PC-9 (cell line): ENCODE data around the gene DICER1. TPM values are rescaled to one million over a fixed set of nuclear protein-coding genes. Genes with fewer than 3 reads are reported as not detected.

Source experiments
- BruUV-seq: library from RNA; stranded (reverse); fragments of 400-500 nt; replicated peaks from 2 replicates; lab custom pipeline; 2021; lab: Mats Ljungman, UMichigan
- CTCF ChIA-PET: fragments of 300-600 bp; sonication (Branson Sonifier 250); formaldehyde crosslinking; loops from one replicate; lab custom pipeline; 2022; ENCODE audit warnings: antibody characterized with exemption; lab: Charles Lee
- POLR2A ChIA-PET: fragments of 300-600 bp; sonication (Branson Sonifier 250); formaldehyde crosslinking; loops from one replicate; lab custom pipeline; 2022; ENCODE audit warnings: antibody characterized with exemption; ENCODE audit not compliant: unreplicated experiment; lab: Charles Lee
- DNase-seq, 2 experiments: peaks; one replicate each; pipeline versions ENCODE4 v3.0.0 to v3.0.0-alpha.2; 2015 to 2022; ENCODE audit warnings: mixed read lengths in 1 of 2
- H2AFZ ChIP-seq: fragments of 200-600 bp; sonication (generic); 2 replicates; pipeline ENCODE4 v1.8.1; 2017; ENCODE audit warnings: antibody characterized with exemption
- H3F3A ChIP-seq: fragments of 200-600 bp; sonication (generic); 2 replicates; pipeline ENCODE4 v1.8.1; 2017; ENCODE audit warnings: antibody characterized with exemption, mild to moderate bottlenecking, low read depth; ENCODE audit not compliant: insufficient read depth
- H3K27ac ChIP-seq: fragments of 200-600 bp; sonication (generic); 2 replicates; pipeline ENCODE4 v1.6.1; 2016; ENCODE audit warnings: mixed run types
- H3K27me3 ChIP-seq: fragments of 200-600 bp; sonication (generic); 2 replicates; pipeline ENCODE4 v1.6.1; 2016; ENCODE audit warnings: low read depth, mixed run types; ENCODE audit not compliant: insufficient read depth
- H3K36me3 ChIP-seq: fragments of 200-600 bp; sonication (generic); 2 replicates; pipeline ENCODE4 v1.6.1; 2016; ENCODE audit warnings: low read depth, mixed run types
- H3K4me1 ChIP-seq: fragments of 200-600 bp; sonication (generic); replicated peaks from 2 replicates; pipeline ENCODE4 v1.6.1; 2016; ENCODE audit warnings: mixed run types; ENCODE audit not compliant: insufficient read depth
- H3K4me2 ChIP-seq: fragments of 200-600 bp; sonication (generic); 2 replicates; pipeline ENCODE4 v1.6.1; 2017; ENCODE audit warnings: mixed run types
- H3K4me3 ChIP-seq: fragments of 200-600 bp; sonication (generic); 2 replicates; pipeline ENCODE4 v1.6.1; 2016; ENCODE audit warnings: mixed run types
- H3K79me2 ChIP-seq: fragments of 200-600 bp; sonication (generic); 2 replicates; pipeline ENCODE4 v1.6.1; 2017; ENCODE audit warnings: low read depth, mixed run types
- H3K9me2 ChIP-seq: fragments of 200-600 bp; sonication (generic); 2 replicates; pipeline ENCODE4 v1.8.1; 2017; ENCODE audit warnings: mild to moderate bottlenecking; ENCODE audit not compliant: insufficient read depth
- H3K9me3 ChIP-seq: fragments of 200-600 bp; sonication (generic); 2 replicates; pipeline ENCODE4 v1.8.1; 2016; ENCODE audit warnings: low read depth; ENCODE audit not compliant: insufficient read depth
- H4K20me1 ChIP-seq: fragments of 200-600 bp; sonication (generic); 2 replicates; pipeline ENCODE4 v1.8.1; 2017; ENCODE audit not compliant: insufficient read depth
- EZH2 ChIP-seq: fragments of 200-600 bp; sonication (generic); IDR thresholded peaks from 2 replicates; pipeline ENCODE4 v1.8.0; 2017; ENCODE audit warnings: antibody characterized with exemption, low read depth
- intact Hi-C: fragments of 100-400 bp; cut with micrococcal nuclease; formaldehyde crosslinking; loops from one replicate; pipeline ENCODE4 v1.10.0; 2022; ENCODE audit not compliant: unreplicated experiment
- total RNA-seq: library from RNA; stranded (reverse); gene quantifications from 2 replicates; pipeline ENCODE4 v1.2.3, GENCODE V29; 2021
- TF ChIP-seq, protein P1 (sequence below): fragments of 200-600 bp; sonication (generic); conservative IDR thresholded peaks from 2 replicates; pipeline ENCODE4 v1.6.1; 2017; ENCODE audit warnings: mixed run types, antibody characterized with exemption, mild to moderate bottlenecking, moderate library complexity

Gene DICER1
- total RNA-seq, 1 experiment from 2014 or later = 15.1 TPM

DNA sequence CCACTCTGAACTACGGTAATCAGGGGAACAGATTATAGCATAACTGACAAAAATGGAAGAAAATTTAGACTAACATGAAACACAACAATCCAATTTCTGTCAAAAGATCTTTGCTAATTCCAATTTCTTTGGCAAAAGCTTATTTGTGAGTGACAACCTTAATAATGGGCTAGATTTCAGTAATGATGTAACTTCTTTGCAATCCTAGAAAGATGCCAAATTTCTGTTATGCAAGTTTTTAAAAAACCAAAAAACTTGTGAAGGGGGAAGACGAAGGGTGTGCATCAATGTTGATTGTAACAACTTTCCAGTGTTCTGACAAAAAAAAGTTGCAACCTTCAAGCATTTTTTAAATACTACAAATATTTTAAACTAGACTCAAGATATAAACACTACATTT, 59.9 kb downstream of the DICER1 start:
- intact Hi-C loops = no loop called here
- H3F3A ChIP-seq = no peaks in the 10 kb centered on the region
- no peaks in the 10 kb centered on the region for H3K9me3 ChIP-seq
- CTCF ChIA-PET = no interaction called here
- POLR2A ChIA-PET = no interaction called here
- BruUV-seq = no TSS peak
- no peaks in the 10 kb centered on the region for H3K4me1 ChIP-seq
- no peaks in the 10 kb centered on the region for H4K20me1 ChIP-seq
- TF ChIP-seq EZH2 = no peak
- TF ChIP-seq, protein P1, sequence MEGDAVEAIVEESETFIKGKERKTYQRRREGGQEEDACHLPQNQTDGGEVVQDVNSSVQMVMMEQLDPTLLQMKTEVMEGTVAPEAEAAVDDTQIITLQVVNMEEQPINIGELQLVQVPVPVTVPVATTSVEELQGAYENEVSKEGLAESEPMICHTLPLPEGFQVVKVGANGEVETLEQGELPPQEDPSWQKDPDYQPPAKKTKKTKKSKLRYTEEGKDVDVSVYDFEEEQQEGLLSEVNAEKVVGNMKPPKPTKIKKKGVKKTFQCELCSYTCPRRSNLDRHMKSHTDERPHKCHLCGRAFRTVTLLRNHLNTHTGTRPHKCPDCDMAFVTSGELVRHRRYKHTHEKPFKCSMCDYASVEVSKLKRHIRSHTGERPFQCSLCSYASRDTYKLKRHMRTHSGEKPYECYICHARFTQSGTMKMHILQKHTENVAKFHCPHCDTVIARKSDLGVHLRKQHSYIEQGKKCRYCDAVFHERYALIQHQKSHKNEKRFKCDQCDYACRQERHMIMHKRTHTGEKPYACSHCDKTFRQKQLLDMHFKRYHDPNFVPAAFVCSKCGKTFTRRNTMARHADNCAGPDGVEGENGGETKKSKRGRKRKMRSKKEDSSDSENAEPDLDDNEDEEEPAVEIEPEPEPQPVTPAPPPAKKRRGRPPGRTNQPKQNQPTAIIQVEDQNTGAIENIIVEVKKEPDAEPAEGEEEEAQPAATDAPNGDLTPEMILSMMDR = no peak
- no peak overlapping the region for H3K27ac ChIP-seq
- no peak for DNase-seq
- H3K27me3 ChIP-seq = no peaks in the 10 kb centered on the region
- H3K79me2 ChIP-seq = no peaks in the 10 kb centered on the region
- H2AFZ ChIP-seq = no peak overlapping the region
- H3K4me2 ChIP-seq = no peak overlapping the region
- H3K9me2 ChIP-seq = no peaks in the 10 kb centered on the region
- no peak overlapping the region for H3K4me3 ChIP-seq
- no peaks in the 10 kb centered on the region for H3K36me3 ChIP-seq

DNA sequence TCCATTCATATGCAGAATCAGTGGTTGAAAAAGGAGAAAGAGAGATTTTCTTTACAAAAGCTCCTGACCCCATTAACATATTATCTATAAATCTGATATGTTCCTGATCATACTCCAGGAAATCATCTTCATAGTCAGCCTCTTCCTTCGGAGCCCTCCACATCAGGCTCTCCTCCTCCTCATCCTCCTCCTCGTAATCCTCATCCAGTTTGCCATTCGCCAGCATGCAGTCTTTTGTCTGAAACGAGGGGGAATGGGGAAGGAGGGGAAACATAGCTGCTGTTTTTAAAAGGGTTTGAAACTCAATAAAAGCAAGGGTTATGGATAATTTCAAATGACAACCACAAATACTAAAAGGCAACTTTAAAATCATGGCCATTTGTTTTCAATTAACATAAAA, 60.9 kb downstream of the DICER1 start:
- no peak overlapping the region for H3K4me3 ChIP-seq
- no peak for DNase-seq
- BruUV-seq = no TSS peak
- H3K9me2 ChIP-seq = no peaks in the 10 kb centered on the region
- no peaks in the 10 kb centered on the region for H3F3A ChIP-seq
- ChIA-PET CTCF (no interaction called here), POLR2A (no interaction called here)
- TF ChIP-seq EZH2 = no peak
- TF ChIP-seq, protein P1 = no peak
- H3K27ac ChIP-seq = no peak overlapping the region
- no peaks in the 10 kb centered on the region for H3K4me1 ChIP-seq
- H3K9me3 ChIP-seq = no peaks in the 10 kb centered on the region
- H3K79me2 ChIP-seq = no peaks in the 10 kb centered on the region
- H2AFZ ChIP-seq = no peak overlapping the region
- intact Hi-C loops = no loop called here
- no peaks in the 10 kb centered on the region for H4K20me1 ChIP-seq
- no peak overlapping the region for H3K4me2 ChIP-seq
- no peaks in the 10 kb centered on the region for H3K36me3 ChIP-seq
- H3K27me3 ChIP-seq = no peaks in the 10 kb centered on the region

DNA sequence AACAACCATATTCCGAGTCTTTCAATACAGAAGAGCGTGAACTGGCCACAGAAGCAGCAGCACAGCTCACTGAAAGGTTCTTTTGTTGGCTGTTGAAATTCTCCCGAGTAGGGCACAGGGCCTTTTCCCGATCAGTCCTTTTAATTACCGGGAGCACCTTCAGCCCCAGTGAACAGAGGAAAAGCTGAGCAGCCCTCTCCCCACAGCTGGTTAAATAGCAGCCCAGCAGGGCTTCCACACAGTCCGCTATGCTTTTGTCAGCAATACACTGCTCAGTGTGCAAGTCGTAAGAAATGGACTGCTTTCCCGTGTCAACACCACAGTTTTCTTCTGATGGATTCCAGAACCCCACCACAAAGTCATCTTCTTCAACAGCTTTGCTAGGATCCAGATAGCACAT, 61.3 kb downstream of the DICER1 start:
- H3K9me3 ChIP-seq = no peaks in the 10 kb centered on the region
- H4K20me1 ChIP-seq = no peaks in the 10 kb centered on the region
- no peak overlapping the region for H2AFZ ChIP-seq
- DNase-seq = no peak
- BruUV-seq = no TSS peak
- no peak overlapping the region for H3K4me3 ChIP-seq
- H3K27me3 ChIP-seq = no peaks in the 10 kb centered on the region
- H3K4me2 ChIP-seq = no peak overlapping the region
- no peaks in the 10 kb centered on the region for H3K9me2 ChIP-seq
- TF ChIP-seq EZH2 = no peak
- TF ChIP-seq, protein P1 = no peak
- POLR2A ChIA-PET = no interaction called here
- CTCF ChIA-PET = no interaction called here
- H3K36me3 ChIP-seq = no peaks in the 10 kb centered on the region
- H3K79me2 ChIP-seq = no peaks in the 10 kb centered on the region
- H3K27ac ChIP-seq = no peak overlapping the region
- intact Hi-C loops = no loop called here
- H3K4me1 ChIP-seq = no peaks in the 10 kb centered on the region
- no peaks in the 10 kb centered on the region for H3F3A ChIP-seq
